ENCODE data around the gene AGAP1. TPM values are rescaled to one million over a fixed set of nuclear protein-coding genes. Genes with fewer than 3 reads are reported as not detected.

The AGAP1 gene
- total RNA-seq, 1 donor from 2014 or later, result 33.7 TPM

DNA sequence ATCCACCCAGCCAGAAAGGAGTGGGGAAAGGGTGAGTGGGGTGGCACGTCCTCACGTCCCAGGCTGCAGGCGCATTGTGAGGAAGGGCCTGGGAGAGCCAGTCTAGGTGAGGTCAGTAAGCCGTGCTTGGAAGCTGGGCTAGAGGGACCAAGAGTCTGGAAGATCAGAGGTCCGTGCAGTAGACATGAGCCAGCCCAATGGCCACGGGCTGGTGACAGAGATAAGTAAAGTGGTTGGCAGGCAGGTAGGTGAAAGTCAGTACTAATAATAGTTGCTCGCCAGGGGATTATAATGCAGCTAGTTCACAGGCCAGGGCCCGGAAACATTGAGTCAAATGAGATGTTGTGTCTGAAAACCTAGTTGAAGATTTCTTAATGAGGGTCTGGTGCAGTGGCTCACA, 541.1 kb downstream of the AGAP1 start:
- H3K4me3 ChIP-seq (ENCODE audit: low read depth, low read length), result no peak overlapping the region
- no peak for DNase-seq (ENCODE audit: low read depth)
- peaks cover 2% of the 10 kb centered on the region for H3K36me3 ChIP-seq (ENCODE audit: control insufficient read depth, insufficient read depth, low read length)
- no peaks in the 10 kb centered on the region for H3K27me3 ChIP-seq (ENCODE audit: control insufficient read depth, insufficient read depth, low read length)
- TF ChIP-seq, protein P1, sequence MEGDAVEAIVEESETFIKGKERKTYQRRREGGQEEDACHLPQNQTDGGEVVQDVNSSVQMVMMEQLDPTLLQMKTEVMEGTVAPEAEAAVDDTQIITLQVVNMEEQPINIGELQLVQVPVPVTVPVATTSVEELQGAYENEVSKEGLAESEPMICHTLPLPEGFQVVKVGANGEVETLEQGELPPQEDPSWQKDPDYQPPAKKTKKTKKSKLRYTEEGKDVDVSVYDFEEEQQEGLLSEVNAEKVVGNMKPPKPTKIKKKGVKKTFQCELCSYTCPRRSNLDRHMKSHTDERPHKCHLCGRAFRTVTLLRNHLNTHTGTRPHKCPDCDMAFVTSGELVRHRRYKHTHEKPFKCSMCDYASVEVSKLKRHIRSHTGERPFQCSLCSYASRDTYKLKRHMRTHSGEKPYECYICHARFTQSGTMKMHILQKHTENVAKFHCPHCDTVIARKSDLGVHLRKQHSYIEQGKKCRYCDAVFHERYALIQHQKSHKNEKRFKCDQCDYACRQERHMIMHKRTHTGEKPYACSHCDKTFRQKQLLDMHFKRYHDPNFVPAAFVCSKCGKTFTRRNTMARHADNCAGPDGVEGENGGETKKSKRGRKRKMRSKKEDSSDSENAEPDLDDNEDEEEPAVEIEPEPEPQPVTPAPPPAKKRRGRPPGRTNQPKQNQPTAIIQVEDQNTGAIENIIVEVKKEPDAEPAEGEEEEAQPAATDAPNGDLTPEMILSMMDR (IDR thresholded peaks at IDR 0.05; ENCODE audit: insufficient read depth, low read length, poor library complexity, severe bottlenecking), result no peak

DNA sequence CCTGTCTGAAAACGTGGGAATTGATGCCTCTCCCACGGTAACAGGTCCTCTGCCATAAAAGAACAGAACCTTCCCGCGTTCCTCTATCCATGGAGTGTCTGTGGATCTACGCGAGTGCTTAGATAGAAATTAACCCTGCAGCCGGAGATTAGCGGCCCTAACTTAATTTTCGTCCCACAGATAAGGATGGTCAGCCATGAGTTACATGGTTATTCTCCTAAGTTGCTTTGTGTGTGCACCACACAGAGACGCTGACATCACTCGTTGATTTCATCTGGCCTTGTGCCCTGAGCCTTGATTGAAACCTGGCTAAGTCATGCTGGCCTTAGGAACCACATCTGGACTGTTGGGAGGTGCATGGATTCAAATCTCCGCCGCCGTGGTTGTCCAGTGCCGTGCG, 542.2 kb downstream of the AGAP1 start:
- TF ChIP-seq, protein P1 (IDR thresholded peaks at IDR 0.05; ENCODE audit: insufficient read depth, low read length, poor library complexity, severe bottlenecking), result no peak
- DNase-seq (ENCODE audit: low read depth), result no peak
- H3K36me3 ChIP-seq (ENCODE audit: control insufficient read depth, insufficient read depth, low read length), result peaks cover 2% of the 10 kb centered on the region
- no peak overlapping the region for H3K4me3 ChIP-seq (ENCODE audit: low read depth, low read length)
- no peaks in the 10 kb centered on the region for H3K27me3 ChIP-seq (ENCODE audit: control insufficient read depth, insufficient read depth, low read length)

DNA sequence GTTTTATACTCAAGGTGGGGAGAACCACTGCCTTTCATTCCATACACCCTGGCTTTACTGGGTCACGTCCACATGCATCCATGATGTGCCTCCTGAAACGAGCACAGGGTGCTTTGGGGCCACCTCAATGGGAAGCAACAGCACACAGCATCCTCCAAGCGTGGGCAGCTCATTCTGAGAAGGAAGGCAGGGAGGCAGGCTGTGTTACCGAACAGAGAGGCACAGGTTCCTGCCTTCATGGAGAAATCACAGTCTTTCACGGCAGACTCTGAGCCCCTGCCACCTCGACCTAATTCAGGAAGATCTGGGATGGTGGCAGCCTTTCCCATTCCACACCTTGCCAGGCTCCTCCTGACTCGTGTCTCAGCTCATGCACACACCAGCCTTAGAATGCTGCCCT, 544.3 kb downstream of the AGAP1 start:
- DNase-seq (ENCODE audit: low read depth), result no peak
- H3K27me3 ChIP-seq (ENCODE audit: control insufficient read depth, insufficient read depth, low read length), result no peaks in the 10 kb centered on the region
- H3K4me3 ChIP-seq (ENCODE audit: low read depth, low read length), result no peak overlapping the region
- TF ChIP-seq, protein P1 (IDR thresholded peaks at IDR 0.05; ENCODE audit: insufficient read depth, low read length, poor library complexity, severe bottlenecking), result no peak
- H3K36me3 ChIP-seq (ENCODE audit: control insufficient read depth, insufficient read depth, low read length), result peaks cover 2% of the 10 kb centered on the region

DNA sequence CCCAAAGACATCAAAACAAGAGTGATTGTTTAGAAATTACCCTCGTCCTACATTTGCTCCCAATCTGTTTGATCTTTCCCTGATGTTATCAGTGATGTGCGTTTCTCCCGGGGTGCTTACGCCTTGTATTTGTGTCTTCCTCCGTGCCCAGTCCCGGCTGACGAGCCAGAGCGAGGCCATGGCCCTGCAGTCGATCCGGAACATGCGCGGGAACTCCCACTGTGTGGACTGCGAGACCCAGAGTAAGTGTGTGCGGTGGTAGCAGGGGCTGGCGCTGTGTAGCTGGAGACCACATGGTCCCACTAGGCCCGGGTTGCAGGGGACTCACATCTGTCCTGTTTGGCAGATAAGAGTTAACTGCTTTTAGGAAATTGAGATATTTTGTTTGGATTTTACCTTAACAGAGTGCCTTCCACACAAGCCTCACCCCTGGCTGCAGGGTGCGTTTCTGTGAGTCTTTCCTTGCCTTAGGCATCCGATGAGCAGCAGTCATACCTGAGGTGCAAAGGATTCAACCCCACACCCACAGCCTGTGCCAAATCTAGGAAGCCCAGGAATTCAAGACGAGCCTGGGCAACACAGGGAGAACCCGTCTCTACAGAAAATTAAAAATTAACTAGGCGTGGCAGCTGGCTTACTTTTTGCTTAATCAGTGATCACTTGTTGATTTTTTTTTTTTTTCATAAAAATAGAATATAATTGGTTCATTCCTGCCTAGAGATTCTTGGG, 546.9 kb downstream of the AGAP1 start:
- DNase-seq (ENCODE audit: low read depth), result no peak
- peaks cover 2% of the 10 kb centered on the region for H3K36me3 ChIP-seq (ENCODE audit: control insufficient read depth, insufficient read depth, low read length)
- H3K4me3 ChIP-seq (ENCODE audit: low read depth, low read length), result no peak overlapping the region
- H3K27me3 ChIP-seq (ENCODE audit: control insufficient read depth, insufficient read depth, low read length), result no peaks in the 10 kb centered on the region
- TF ChIP-seq, protein P1 (IDR thresholded peaks at IDR 0.05; ENCODE audit: insufficient read depth, low read length, poor library complexity, severe bottlenecking), result no peak

DNA sequence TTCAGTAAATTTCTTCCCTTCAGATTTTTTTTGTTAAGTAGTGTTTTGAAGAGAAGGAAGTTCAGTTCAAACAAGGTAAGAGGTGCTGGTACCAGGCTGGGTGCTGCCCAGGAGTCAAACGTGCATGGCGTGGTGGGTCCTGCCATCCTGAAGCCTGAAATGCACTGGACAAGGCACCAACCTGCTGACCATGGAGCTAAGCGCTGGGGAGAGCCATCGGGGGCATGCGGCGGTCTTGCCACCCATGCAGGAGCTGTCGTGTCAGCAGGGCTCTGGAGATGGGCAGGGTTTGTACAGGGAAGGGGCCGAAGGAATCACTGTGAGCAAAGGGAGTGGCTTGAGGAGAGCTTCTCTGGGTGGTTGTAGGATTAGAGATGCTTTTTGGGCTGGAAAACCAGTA, 547.8 kb downstream of the AGAP1 start:
- TF ChIP-seq, protein P1 (IDR thresholded peaks at IDR 0.05; ENCODE audit: insufficient read depth, low read length, poor library complexity, severe bottlenecking), result no peak
- H3K36me3 ChIP-seq (ENCODE audit: control insufficient read depth, insufficient read depth, low read length), result peaks cover 2% of the 10 kb centered on the region
- no peak overlapping the region for H3K4me3 ChIP-seq (ENCODE audit: low read depth, low read length)
- no peak for DNase-seq (ENCODE audit: low read depth)
- H3K27me3 ChIP-seq (ENCODE audit: control insufficient read depth, insufficient read depth, low read length), result no peaks in the 10 kb centered on the region

DNA sequence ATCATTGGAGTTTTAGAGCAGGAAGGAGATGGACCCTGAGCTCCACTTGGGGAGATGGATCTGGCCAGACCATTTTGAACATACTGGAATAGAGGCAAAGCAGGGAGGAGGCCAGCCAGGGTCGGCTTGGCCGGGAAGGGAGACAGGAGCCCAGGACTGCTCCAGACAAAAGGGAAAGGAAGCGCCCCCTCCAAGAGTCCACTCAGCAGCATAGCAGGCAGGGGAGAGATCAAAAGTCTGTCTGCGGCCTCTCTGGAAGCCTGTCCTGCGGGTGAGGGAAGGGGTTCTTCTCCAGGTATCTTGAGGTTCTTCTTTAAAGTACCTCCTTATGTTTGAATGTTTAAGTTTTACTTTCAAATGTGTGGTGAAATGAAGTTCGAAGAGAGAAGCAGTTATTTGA, 548.2 kb downstream of the AGAP1 start:
- Histone ChIP-seq H3K36me3 (ENCODE audit: control insufficient read depth, insufficient read depth, low read length) (peaks cover 2% of the 10 kb centered on the region), H3K27me3 (ENCODE audit: control insufficient read depth, insufficient read depth, low read length) (no peaks in the 10 kb centered on the region), H3K4me3 (ENCODE audit: low read depth, low read length) (no peak overlapping the region)
- DNase-seq (ENCODE audit: low read depth), result no peak
- TF ChIP-seq, protein P1 (IDR thresholded peaks at IDR 0.05; ENCODE audit: insufficient read depth, low read length, poor library complexity, severe bottlenecking), result no peak
